Osteoblast (primary cell): ENCODE data around the gene TSPAN16. TPM values are rescaled to one million over a fixed set of nuclear protein-coding genes. Genes with fewer than 3 reads are reported as not detected.
"Not testable (repeated sequence)": the region's sequence is repeated elsewhere in the genome, so short reads cannot be mapped to it uniquely, and the experiment has no call there.

Experiments
- DNase-seq: peaks from one replicate; pipeline ENCODE4 v3.0.0; 2011; ENCODE audit warnings: low spot score, mixed read lengths; ENCODE audit not compliant: insufficient read length; ENCODE audit errors: missing footprints
- H2AFZ ChIP-seq: 2 replicates; pipeline ENCODE4 v1.6.0; 2011; ENCODE audit warnings: mild to moderate bottlenecking, low read length
- H3K27ac ChIP-seq: 2 replicates; pipeline ENCODE4 v1.5.1; 2011; ENCODE audit warnings: mild to moderate bottlenecking, low read depth, low read length, moderate library complexity
- H3K27me3 ChIP-seq: 2 replicates; pipeline ENCODE4 v1.6.0; 2012; ENCODE audit warnings: mild to moderate bottlenecking, control low read depth, inconsistent platforms, low read length, moderate library complexity; ENCODE audit not compliant: insufficient read depth
- H3K36me3 ChIP-seq: 2 replicates; pipeline ENCODE4 v1.5.1; 2011; ENCODE audit warnings: mild to moderate bottlenecking, low read length, control low read depth, moderate library complexity; ENCODE audit not compliant: insufficient read depth
- H3K4me1 ChIP-seq: 2 replicates; pipeline ENCODE4 v1.5.1; 2011; ENCODE audit warnings: mild to moderate bottlenecking, low read length, control low read depth, moderate library complexity; ENCODE audit not compliant: insufficient read depth
- H3K4me2 ChIP-seq: 2 replicates; pipeline ENCODE4 v1.6.0; 2011; ENCODE audit warnings: mild to moderate bottlenecking, low read length; ENCODE audit not compliant: insufficient read depth
- H3K4me3 ChIP-seq: fragments of 200-600 bp; sonication (generic); 3 replicates; pipeline ENCODE4 v1.5.1; 2012; ENCODE audit warnings: mild to moderate bottlenecking, low read length, inconsistent platforms; ENCODE audit not compliant: insufficient read depth
- H3K79me2 ChIP-seq: 2 replicates; pipeline ENCODE4 v1.6.0; 2012; ENCODE audit warnings: mild to moderate bottlenecking, low read length, control low read depth, inconsistent platforms; ENCODE audit not compliant: insufficient read depth
- H3K9me3 ChIP-seq: 2 replicates; pipeline ENCODE4 v1.5.1; 2011; ENCODE audit warnings: low read depth, low read length, control low read depth
- H4K20me1 ChIP-seq: 2 replicates; pipeline ENCODE4 v1.6.0; 2012; ENCODE audit warnings: mild to moderate bottlenecking, low read length, control low read depth; ENCODE audit not compliant: insufficient read depth
- total RNA-seq: library from RNA; depleted of rRNA; stranded (reverse); fragments of >200 nt; gene quantifications from 2 replicates; pipeline ENCODE4 v1.2.3, GENCODE V29; 2012
- TF ChIP-seq, protein P1 (sequence below): IDR thresholded peaks from 2 replicates; pipeline ENCODE4 v1.5.1; 2011; ENCODE audit warnings: mild to moderate bottlenecking, low read depth, low read length, moderate library complexity; ENCODE audit errors: extremely low read depth

The TSPAN16 gene
- total RNA-seq, 1 donor: not detected

DNA sequence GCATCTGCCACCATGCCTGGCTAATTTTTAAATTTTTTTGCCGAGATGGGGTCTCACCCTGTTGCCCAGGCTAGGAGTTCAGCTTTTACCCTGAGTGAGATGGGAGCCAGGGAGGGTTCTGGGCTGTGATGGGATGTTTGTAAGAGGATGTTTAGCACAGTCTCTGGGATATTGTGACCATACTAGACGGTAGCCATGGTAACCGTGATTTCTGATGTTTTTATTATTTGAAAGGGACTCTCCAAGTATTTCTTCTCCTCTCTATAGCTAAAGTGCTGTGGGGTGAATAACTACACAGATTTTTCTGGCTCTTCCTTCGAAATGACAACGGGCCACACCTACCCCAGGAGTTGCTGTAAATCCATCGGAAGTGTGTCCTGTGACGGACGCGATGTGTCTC lies 10.4 kb downstream of the TSPAN16 start:
- H3K27me3 ChIP-seq: no peaks in the 10 kb centered on the region
- H3K4me3 ChIP-seq: no peak overlapping the region
- H3K27ac ChIP-seq: no peak overlapping the region
- H3K79me2 ChIP-seq: no peaks in the 10 kb centered on the region
- TF ChIP-seq, protein P1, sequence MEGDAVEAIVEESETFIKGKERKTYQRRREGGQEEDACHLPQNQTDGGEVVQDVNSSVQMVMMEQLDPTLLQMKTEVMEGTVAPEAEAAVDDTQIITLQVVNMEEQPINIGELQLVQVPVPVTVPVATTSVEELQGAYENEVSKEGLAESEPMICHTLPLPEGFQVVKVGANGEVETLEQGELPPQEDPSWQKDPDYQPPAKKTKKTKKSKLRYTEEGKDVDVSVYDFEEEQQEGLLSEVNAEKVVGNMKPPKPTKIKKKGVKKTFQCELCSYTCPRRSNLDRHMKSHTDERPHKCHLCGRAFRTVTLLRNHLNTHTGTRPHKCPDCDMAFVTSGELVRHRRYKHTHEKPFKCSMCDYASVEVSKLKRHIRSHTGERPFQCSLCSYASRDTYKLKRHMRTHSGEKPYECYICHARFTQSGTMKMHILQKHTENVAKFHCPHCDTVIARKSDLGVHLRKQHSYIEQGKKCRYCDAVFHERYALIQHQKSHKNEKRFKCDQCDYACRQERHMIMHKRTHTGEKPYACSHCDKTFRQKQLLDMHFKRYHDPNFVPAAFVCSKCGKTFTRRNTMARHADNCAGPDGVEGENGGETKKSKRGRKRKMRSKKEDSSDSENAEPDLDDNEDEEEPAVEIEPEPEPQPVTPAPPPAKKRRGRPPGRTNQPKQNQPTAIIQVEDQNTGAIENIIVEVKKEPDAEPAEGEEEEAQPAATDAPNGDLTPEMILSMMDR: no peak
- no peak overlapping the region for H2AFZ ChIP-seq
- H3K4me2 ChIP-seq: no peak overlapping the region
- no peaks in the 10 kb centered on the region for H4K20me1 ChIP-seq
- no peaks in the 10 kb centered on the region for H3K9me3 ChIP-seq
- no peaks in the 10 kb centered on the region for H3K4me1 ChIP-seq
- no peak for DNase-seq
- H3K36me3 ChIP-seq: no peaks in the 10 kb centered on the region

DNA sequence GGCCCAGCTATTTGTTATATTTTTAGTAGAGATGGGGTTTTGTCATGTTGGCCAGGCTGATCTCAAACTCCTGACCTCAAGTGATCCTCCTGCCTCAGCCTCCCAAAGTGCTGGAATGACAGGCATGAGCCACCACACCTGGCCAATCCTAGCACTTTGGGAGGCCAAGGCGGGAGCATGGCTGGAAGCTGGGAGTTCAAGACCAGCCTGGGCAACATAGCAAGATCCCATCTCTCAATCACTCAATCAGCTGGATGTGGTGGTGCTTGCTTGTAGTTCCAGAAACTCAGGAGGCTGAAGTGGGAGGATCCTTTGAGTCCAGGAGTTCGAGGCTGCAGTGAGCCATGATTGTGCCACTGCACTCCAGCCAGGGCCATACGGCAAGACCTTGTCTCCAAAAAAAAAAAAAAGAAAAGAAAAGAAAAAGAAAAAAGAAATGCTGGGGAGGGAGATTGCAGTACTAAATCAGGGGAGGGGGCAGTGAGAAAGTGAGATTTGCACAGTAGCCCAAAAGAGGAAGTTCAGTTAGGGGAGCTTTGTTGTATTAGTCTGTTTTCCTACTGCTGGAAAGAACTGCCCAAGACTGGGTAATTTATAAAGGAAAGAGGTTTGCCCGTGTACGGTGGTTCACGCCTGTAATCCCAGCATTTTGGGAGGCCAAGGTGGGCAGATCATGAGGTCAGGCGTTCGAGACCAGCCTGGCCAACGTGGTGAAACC lies 24.5 kb downstream of the TSPAN16 start:
- H3K36me3 ChIP-seq, H4K20me1 ChIP-seq, DNase-seq, H3K27me3 ChIP-seq, H3K79me2 ChIP-seq, H2AFZ ChIP-seq, H3K9me3 ChIP-seq, H3K4me2 ChIP-seq, H3K27ac ChIP-seq, H3K4me3 ChIP-seq: not testable (repeated sequence)
- peaks cover 14% of the 10 kb centered on the region for H3K4me1 ChIP-seq

DNA sequence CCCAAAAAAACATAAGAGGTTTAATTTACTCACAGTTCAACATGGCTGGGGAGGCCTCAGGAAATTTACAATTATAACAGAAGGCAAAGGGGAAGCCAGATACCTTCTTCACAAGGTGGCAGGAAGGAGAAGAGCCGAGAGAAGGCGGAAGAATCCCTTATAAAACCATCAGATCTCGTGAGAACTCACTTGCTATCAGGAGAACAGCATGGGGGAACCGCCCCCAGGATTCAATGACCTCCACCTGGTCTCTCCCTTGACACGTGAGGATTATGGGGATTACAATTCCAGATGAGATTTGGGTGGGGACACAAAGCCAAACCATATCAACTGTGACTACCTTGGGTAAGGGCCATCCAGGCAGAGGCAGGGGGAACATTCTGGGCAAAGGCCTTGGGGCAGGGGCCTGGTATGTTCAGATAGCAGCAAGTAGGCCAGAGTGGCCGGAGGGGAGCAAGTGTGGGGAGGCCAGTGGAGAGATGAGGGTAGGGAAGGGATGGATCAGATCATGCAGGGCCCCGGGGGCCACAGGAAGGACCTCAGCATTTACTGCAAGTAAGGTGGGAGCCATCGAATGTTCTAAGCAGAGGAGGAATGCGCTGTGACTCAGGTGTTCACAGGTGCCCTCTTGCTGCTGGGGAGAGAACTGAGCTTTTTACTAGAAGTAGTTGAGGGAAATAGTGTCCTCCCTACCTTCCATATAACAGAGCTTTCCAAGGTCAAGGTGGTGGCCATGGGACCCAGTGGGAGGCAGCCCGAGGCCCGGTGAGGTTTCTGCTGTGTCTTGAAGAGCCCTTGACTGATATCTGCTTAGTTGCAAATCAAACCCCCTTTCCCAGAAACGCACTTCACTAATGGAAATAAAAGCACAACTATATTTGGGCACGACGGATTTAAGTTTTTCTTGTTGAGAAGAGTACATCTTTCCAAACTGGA lies 25.5 kb downstream of the TSPAN16 start:
- H2AFZ ChIP-seq: no peak overlapping the region
- no peak overlapping the region for H3K27ac ChIP-seq
- TF ChIP-seq, protein P1: no peak
- H3K36me3 ChIP-seq: no peaks in the 10 kb centered on the region
- no peaks in the 10 kb centered on the region for H4K20me1 ChIP-seq
- H3K79me2 ChIP-seq: no peaks in the 10 kb centered on the region
- no peak for DNase-seq
- H3K27me3 ChIP-seq: no peaks in the 10 kb centered on the region
- H3K4me1 ChIP-seq: peaks cover 14% of the 10 kb centered on the region
- no peak overlapping the region for H3K4me3 ChIP-seq
- no peak overlapping the region for H3K4me2 ChIP-seq
- no peaks in the 10 kb centered on the region for H3K9me3 ChIP-seq

DNA sequence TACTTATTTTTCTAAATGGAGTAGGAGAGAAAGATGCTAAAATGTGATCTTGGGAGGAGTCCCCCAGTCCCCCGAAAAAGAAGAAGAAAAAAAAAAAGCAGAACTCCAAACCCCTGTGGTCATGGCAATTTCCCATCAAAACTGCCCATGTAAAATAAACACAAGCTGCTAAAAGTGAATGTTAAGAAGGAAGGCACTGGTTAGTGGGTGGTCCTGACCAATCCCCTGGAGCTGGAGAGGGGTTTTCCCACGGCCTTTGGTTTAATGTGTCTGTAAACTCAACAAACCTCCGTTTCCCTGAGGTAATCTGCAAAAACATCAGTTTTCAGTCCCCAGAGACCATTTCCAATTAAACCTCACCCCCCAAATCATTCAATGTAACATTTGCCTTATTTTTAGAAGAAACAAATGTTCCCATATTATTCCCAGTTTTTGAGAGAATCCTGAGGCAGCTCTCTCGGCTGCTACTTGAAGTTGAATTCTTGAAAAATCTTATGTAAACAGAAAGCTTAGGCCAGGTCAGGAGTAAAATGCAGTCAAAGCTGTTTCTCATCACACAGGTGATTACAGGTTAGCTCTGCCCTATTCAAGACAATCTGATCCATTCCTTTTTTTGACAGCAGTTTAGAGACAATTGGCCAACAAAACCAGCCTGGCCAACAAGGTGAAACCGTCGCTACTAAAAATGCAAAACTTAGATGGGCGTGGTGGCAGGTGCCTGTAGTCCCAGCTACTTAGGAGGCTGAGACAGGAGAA lies 26.5 kb downstream of the TSPAN16 start:
- Histone ChIP-seq H2AFZ (no peak overlapping the region), H3K9me3 (no peaks in the 10 kb centered on the region), H4K20me1 (no peaks in the 10 kb centered on the region), H3K4me1 (peaks cover 14% of the 10 kb centered on the region), H3K4me3 (no peak overlapping the region), H3K27me3 (no peaks in the 10 kb centered on the region), H3K79me2 (no peaks in the 10 kb centered on the region), H3K4me2 (no peak overlapping the region), H3K27ac (no peak overlapping the region), H3K36me3 (no peaks in the 10 kb centered on the region)
- TF ChIP-seq, protein P1: no peak
- no peak for DNase-seq
